GM10847 (cell line): ENCODE measurements around the gene ZNF888.

ENCODE experiments used
- POLR2A ChIP-seq: IDR thresholded peaks from 2 replicates; pipeline ENCODE4 v1.6.1; 2011; ENCODE audit not compliant: insufficient read length; ENCODE audit errors: extremely low read depth

Gene ZNF888

GRCh38 chr19:52897138-52897935 is 25.9 kb downstream of the ZNF888 start, which contains the start of gene ZNF320:
Gene ZNF320 (minus strand): TSS chr19:52897635. CDS start chr19:52890255, 7,380 bp downstream.
- peak; percentile 56 for TF ChIP-seq POLR2A

GRCh38 chr19:52896431-52897137 is 26.6 kb downstream of the ZNF888 start:
- no peak for TF ChIP-seq POLR2A

- TF ChIP-seq POLR2A: no peak
Measured at GRCh38 chr19:52891336-52891735, 31.9 kb downstream of the ZNF888 start.

- no peak for TF ChIP-seq POLR2A
Measured at GRCh38 chr19:52889931-52890330, 33.3 kb downstream of the ZNF888 start.

- TF ChIP-seq POLR2A: no peak
Measured at GRCh38 chr19:52889076-52889475, 34.2 kb downstream of the ZNF888 start.

- TF ChIP-seq POLR2A: no peak
Measured at GRCh38 chr19:52880895-52881389, 42.3 kb downstream of the ZNF888 start.

GRCh38 chr19:52871466-52871865 is 51.8 kb downstream of the ZNF888 start:
- TF ChIP-seq POLR2A: no peak

- TF ChIP-seq POLR2A: peak; percentile 59
Measured at GRCh38 chr19:52857378-52858191, 65.6 kb downstream of the ZNF888 start, which contains the start of gene ZNF468. Gene ZNF468 (minus strand): TSS chr19:52857619. CDS start chr19:52854272, 3,347 bp downstream.
